Measurements from ENCODE around the gene ORC2.
A peak's percentile ranks its signal among the peaks of the same experiment; 100 is the strongest.

The ORC2 gene

DNA sequence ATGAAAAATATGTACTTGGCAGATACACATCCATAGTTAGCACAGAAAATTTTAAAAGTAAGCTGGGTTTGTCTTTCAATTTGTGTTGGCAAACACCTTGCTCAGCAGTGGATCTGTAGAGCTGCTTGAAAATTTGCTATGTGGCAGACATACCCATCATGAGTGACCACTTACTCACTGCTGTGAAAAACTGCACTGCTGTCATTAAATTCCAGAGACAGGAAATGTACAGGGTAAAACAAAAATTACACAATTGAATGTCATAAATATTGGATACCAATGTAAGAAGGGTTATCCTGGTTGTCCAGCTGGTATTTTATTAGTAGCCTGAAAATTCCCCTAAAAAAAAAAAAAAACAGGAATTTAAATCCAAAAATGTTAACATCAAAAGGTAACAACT, 49.8 kb downstream of the ORC2 start:
- no peaks in the 10 kb centered on the region for H3K27me3 ChIP-seq (replicated peaks in 2 of 5; ENCODE audit: control insufficient read depth in 4 of 5, insufficient read depth in 5 of 5, low read length in 4 of 5)
- no peaks in the 10 kb centered on the region for H3K9me3 ChIP-seq (ENCODE audit: control extremely low read depth in 1 of 5, control insufficient read depth in 4 of 5, insufficient read depth in 2 of 5, low read depth in 1 of 5, low read length in 4 of 5)
- CTCF ChIA-PET: interaction anchor here (1.2 to 2.2 kb wide), 4 partner anchors 8 to 245 kb away, joined by 3 to 8 read pairs (median 4); no protein-coding TSS in a partner anchor
- H3K4me3 ChIP-seq (ENCODE audit: control insufficient read depth in 1 of 7, extremely low read depth in 1 of 7, insufficient read depth in 4 of 7, low read depth in 2 of 7, low read length in 6 of 7): no peak overlapping the region
- DNase-seq: no peak
- POLR2A ChIA-PET: no interaction called here
- H3K4me1 ChIP-seq (ENCODE audit: control extremely low read depth in 1 of 4, control insufficient read depth in 4 of 4, insufficient read depth in 4 of 4, low read length in 3 of 4): no peaks in the 10 kb centered on the region
- no peak overlapping the region for H3K27ac ChIP-seq (ENCODE audit: insufficient read depth in 1 of 2, low read depth in 1 of 2, low read length in 2 of 2, poor library complexity in 1 of 2, severe bottlenecking in 2 of 2)
- H3K36me3 ChIP-seq (ENCODE audit: control insufficient read depth in 4 of 4, insufficient read depth in 4 of 4, low read length in 3 of 4): peaks cover 12 to 69% (median 55%) of the 10 kb centered on the region in 4 experiments

DNA sequence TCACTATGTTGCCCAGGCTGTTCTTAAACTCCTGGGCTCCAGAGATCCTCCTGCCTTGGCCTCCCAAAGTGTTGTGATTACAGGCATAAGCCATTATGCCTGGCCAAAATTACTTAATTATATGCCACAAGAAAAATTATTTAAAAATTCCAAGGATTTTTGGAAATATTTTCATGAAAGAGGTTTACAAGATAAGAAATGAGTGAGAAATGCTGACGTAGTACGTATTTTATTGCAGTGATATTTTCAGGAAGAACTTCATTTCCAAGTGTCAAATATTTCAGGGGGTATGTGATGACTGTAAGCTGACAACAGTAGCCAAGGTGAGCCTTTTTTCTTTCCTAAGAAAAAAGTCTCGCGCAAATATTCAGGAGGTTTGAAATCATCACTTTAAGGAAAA, 53.5 kb downstream of the ORC2 start:
- ChIA-PET POLR2A (no interaction called here), CTCF (interaction anchor here (0.7 kb wide), 1 partner anchor 43 kb away, joined by 3 read pairs; no protein-coding TSS in a partner anchor)
- no peaks in the 10 kb centered on the region for H3K27me3 ChIP-seq (replicated peaks in 2 of 5; ENCODE audit: control insufficient read depth in 4 of 5, insufficient read depth in 5 of 5, low read length in 4 of 5)
- DNase-seq: no peak
- peaks cover 0 to 2% (median 0%) of the 10 kb centered on the region in 4 experiments for H3K4me1 ChIP-seq (ENCODE audit: control extremely low read depth in 1 of 4, control insufficient read depth in 4 of 4, insufficient read depth in 4 of 4, low read length in 3 of 4)
- no peaks in the 10 kb centered on the region for H3K9me3 ChIP-seq (ENCODE audit: control extremely low read depth in 1 of 5, control insufficient read depth in 4 of 5, insufficient read depth in 2 of 5, low read depth in 1 of 5, low read length in 4 of 5)
- no peak overlapping the region for H3K27ac ChIP-seq (ENCODE audit: insufficient read depth in 1 of 2, low read depth in 1 of 2, low read length in 2 of 2, poor library complexity in 1 of 2, severe bottlenecking in 2 of 2)
- 100% methylated on average over 3 of the region's 4 CpGs for WGBS (ENCODE audit: insufficient coverage)
- H3K36me3 ChIP-seq (ENCODE audit: control insufficient read depth in 4 of 4, insufficient read depth in 4 of 4, low read length in 3 of 4): peaks cover 9 to 60% (median 43%) of the 10 kb centered on the region in 4 experiments
- H3K4me3 ChIP-seq (ENCODE audit: control insufficient read depth in 1 of 7, extremely low read depth in 1 of 7, insufficient read depth in 4 of 7, low read depth in 2 of 7, low read length in 6 of 7): no peak overlapping the region

DNA sequence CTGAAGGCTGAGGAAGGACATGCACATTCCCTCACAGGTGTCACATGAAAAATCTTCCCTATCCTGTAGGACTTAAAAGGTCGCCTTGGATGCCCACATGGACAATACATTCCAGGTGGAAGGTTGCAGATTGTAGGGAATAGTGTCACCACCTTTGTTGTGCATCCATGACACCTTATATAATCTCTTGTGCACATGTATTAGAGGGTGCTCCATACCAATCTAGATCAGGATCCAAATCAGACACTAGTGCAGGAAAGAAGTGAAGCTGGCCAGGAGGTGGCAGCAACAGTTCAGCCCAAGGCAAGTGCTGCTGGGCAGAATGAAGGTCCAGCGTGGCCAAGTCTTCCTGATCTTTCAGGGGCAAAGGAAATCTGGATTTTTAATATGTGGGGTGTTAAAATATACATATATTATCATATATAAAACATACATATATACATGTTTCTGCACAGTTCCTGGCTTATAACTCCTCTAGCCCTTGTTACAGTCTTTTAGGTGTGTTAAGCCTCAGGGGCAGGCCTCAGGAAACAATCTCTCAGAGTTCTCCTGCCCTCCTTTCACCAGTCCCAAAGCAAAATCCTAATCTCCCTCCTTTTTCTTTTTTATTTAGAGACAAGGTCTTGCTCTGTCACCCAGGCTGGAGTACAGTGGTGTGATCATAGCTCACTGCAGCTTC, 57.7 kb downstream of the ORC2 start:
- Histone ChIP-seq H3K4me3 (ENCODE audit: control insufficient read depth in 1 of 7, extremely low read depth in 1 of 7, insufficient read depth in 4 of 7, low read depth in 2 of 7, low read length in 6 of 7) (no peak overlapping the region), H3K27ac (ENCODE audit: insufficient read depth in 1 of 2, low read depth in 1 of 2, low read length in 2 of 2, poor library complexity in 1 of 2, severe bottlenecking in 2 of 2) (peak overlapping the region in 1 of 2 experiments; percentile 25), H3K27me3 (replicated peaks in 2 of 5; ENCODE audit: control insufficient read depth in 4 of 5, insufficient read depth in 5 of 5, low read length in 4 of 5) (no peaks in the 10 kb centered on the region), H3K4me1 (ENCODE audit: control extremely low read depth in 1 of 4, control insufficient read depth in 4 of 4, insufficient read depth in 4 of 4, low read length in 3 of 4) (peaks cover 0 to 4% (median 0%) of the 10 kb centered on the region in 4 experiments), H3K9me3 (ENCODE audit: control extremely low read depth in 1 of 5, control insufficient read depth in 4 of 5, insufficient read depth in 2 of 5, low read depth in 1 of 5, low read length in 4 of 5) (no peaks in the 10 kb centered on the region), H3K36me3 (ENCODE audit: control insufficient read depth in 4 of 4, insufficient read depth in 4 of 4, low read length in 3 of 4) (peaks cover 3 to 50% (median 29%) of the 10 kb centered on the region in 4 experiments)
- ChIA-PET POLR2A (no interaction called here), CTCF (interaction anchor here (0.8 to 6.4 kb wide), 32 partner anchors 9 to 327 kb away, joined by 3 to 60 read pairs (median 4); partner anchors contain the start of genes CASP10, CFLAR, NIF3L1 and PPIL3)
- whole genome bisulfite sequencing (ENCODE audit: insufficient coverage): no CpG with 5 or more reads among the region's 2 CpGs
- DNase-seq: peak; percentile 70 to 77 (median 72)

DNA sequence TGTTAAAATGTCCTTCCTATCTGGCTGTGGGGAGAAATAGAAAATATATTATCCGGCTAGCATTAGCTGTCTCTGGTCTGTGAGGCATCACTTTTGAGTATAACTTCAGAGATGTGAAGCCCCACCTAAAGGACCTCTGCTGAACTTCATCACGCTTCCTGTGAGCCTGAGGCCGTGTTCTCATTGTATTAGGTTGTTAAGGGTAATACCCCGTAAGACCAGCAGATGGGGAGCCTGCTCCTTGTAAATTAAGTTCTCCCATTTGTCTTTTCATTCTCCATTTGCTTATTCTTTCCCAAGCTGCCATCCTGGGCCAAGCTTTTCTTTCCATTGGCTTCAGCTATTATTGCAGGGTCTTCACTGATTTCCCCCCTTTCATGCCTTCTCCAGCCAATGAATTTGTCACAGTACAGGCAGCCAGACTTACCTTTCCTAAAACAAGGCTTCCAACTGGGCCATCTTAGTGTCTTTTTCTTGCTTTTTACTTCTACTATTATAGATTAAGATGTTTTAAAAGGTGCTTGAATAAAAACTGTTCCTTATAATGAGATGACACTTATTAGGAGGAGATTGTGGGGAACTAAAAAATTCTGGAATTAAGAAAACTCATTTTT, 61.9 kb downstream of the ORC2 start:
- CTCF ChIA-PET: interaction anchor here (0.8 to 1.6 kb wide), 20 partner anchors 10 to 331 kb away, joined by 3 to 9 read pairs (median 4); partner anchors contain the start of genes NIF3L1 and ORC2
- POLR2A ChIA-PET: interaction anchor here (0.6 to 1.6 kb wide), 2 partner anchors 12 to 276 kb away, joined by 4 read pairs; partner anchors contain the start of gene NIF3L1
- peak; percentile 92 to 96 (median 94) for DNase-seq
- H3K9me3 ChIP-seq (ENCODE audit: control extremely low read depth in 1 of 5, control insufficient read depth in 4 of 5, insufficient read depth in 2 of 5, low read depth in 1 of 5, low read length in 4 of 5): no peaks in the 10 kb centered on the region
- H3K27me3 ChIP-seq (replicated peaks in 2 of 5; ENCODE audit: control insufficient read depth in 4 of 5, insufficient read depth in 5 of 5, low read length in 4 of 5): no peaks in the 10 kb centered on the region
- H3K4me1 ChIP-seq (ENCODE audit: control extremely low read depth in 1 of 4, control insufficient read depth in 4 of 4, insufficient read depth in 4 of 4, low read length in 3 of 4): peaks cover 0 to 4% (median 0%) of the 10 kb centered on the region in 4 experiments
- H3K27ac ChIP-seq (ENCODE audit: insufficient read depth in 1 of 2, low read depth in 1 of 2, low read length in 2 of 2, poor library complexity in 1 of 2, severe bottlenecking in 2 of 2): no peak overlapping the region
- WGBS (ENCODE audit: insufficient coverage): 5% methylated on average over 4 of the region's 4 CpGs
- H3K36me3 ChIP-seq (ENCODE audit: control insufficient read depth in 4 of 4, insufficient read depth in 4 of 4, low read length in 3 of 4): peaks cover 22 to 59% (median 40%) of the 10 kb centered on the region in 4 experiments
- H3K4me3 ChIP-seq (ENCODE audit: control insufficient read depth in 1 of 7, extremely low read depth in 1 of 7, insufficient read depth in 4 of 7, low read depth in 2 of 7, low read length in 6 of 7): no peak overlapping the region

DNA sequence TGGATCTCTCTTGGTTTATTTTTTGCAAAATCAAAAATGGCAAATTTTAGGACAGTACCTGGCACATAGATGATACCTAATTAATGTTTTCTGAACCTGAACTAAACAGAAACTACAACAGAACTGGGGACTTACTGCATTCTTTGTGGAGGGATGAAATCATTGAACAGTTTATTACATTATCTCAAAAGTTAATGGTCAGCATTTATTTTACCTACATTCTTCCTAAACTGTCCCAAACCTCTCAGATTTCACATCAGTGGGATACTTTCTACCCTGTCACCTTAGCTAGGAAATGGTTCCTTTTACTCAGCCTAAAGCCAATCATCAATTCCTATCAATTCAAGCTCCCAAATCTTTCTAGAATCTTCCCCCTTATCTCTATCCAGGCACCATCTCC, 64.0 kb downstream of the ORC2 start:
- Histone ChIP-seq H3K27me3 (replicated peaks in 2 of 5; ENCODE audit: control insufficient read depth in 4 of 5, insufficient read depth in 5 of 5, low read length in 4 of 5) (no peaks in the 10 kb centered on the region), H3K9me3 (ENCODE audit: control extremely low read depth in 1 of 5, control insufficient read depth in 4 of 5, insufficient read depth in 2 of 5, low read depth in 1 of 5, low read length in 4 of 5) (no peaks in the 10 kb centered on the region), H3K4me1 (ENCODE audit: control extremely low read depth in 1 of 4, control insufficient read depth in 4 of 4, insufficient read depth in 4 of 4, low read length in 3 of 4) (peaks cover 0 to 3% (median 0%) of the 10 kb centered on the region in 4 experiments), H3K4me3 (ENCODE audit: control insufficient read depth in 1 of 7, extremely low read depth in 1 of 7, insufficient read depth in 4 of 7, low read depth in 2 of 7, low read length in 6 of 7) (no peak overlapping the region), H3K36me3 (ENCODE audit: control insufficient read depth in 4 of 4, insufficient read depth in 4 of 4, low read length in 3 of 4) (peaks cover 22 to 71% (median 47%) of the 10 kb centered on the region in 4 experiments), H3K27ac (ENCODE audit: insufficient read depth in 1 of 2, low read depth in 1 of 2, low read length in 2 of 2, poor library complexity in 1 of 2, severe bottlenecking in 2 of 2) (no peak overlapping the region)
- CTCF ChIA-PET: no interaction called here
- POLR2A ChIA-PET: no interaction called here
- DNase-seq: no peak

DNA sequence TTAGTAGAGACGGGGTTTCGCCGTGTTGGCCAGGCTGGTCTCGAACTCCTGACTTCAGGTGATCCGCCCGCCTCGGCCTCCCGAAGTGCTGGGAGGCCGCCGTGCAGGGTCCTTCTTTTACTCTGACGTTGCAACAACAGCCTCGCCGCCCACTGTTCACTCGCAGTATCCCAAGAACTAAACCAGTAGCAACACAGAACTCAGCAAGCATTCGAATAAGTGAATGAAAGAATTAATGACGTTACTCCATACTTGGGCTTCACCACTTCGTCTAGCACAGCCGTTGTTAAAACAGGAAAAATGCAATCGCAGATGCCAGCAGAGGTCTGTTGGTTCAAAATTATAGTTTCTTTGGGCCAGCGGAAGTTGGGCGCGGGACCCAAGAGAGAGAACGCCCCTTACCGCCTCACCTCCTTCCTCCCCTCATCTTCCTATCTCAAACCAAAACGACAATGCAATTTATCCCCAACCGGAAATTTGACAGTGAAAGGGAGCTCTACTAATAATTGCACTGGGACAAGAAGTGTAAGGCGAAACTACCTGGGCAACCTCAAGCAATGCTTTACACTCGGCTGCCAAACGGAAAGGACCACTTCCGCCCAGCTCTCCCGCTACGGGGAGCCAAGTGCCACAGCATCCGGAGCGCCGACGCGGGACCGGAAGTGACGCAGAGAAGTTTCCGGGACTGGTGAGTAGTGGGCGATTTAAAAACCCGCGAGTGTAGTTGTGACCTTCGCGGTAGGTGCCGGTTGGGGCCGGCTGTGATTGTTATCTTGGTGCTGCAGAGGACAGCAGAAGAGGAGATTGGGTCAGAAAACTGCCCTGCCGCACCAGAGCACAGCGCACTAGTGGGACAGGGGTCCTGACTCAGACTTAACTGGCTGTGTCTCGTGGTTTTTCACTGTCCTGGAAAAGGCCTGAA, 74.5 kb downstream of the ORC2 start, which contains the start of the genes NIF3L1 and PPIL3:
Gene NIF3L1, plus strand, starts transcription at position 668 of the 922 bp plus-strand sequence. CDS start 2,573 bp downstream, outside the sequence.
Gene PPIL3, minus strand, starts transcription at position 374 of the 922 bp plus-strand sequence. CDS start 1,462 bp downstream, outside the sequence.
- H3K36me3 ChIP-seq (ENCODE audit: control insufficient read depth in 4 of 4, insufficient read depth in 4 of 4, low read length in 3 of 4): peaks cover 10 to 22% (median 15%) of the 10 kb centered on the region in 4 experiments
- DNase-seq: peak; percentile 99
- H3K27me3 ChIP-seq (replicated peaks in 2 of 5; ENCODE audit: control insufficient read depth in 4 of 5, insufficient read depth in 5 of 5, low read length in 4 of 5): no peaks in the 10 kb centered on the region
- CTCF ChIA-PET: interaction anchor here (0.6 to 1.8 kb wide), 9 partner anchors 12 to 377 kb away, joined by 3 to 9 read pairs (median 3); partner anchors contain the start of genes CLK1, HYCC2 and NDUFB3
- peak within 1 kb of the TSS; percentile 75 to 99 (median 82) for H3K4me3 ChIP-seq (ENCODE audit: control insufficient read depth in 1 of 7, extremely low read depth in 1 of 7, insufficient read depth in 4 of 7, low read depth in 2 of 7, low read length in 6 of 7)
- no peaks in the 10 kb centered on the region for H3K9me3 ChIP-seq (ENCODE audit: control extremely low read depth in 1 of 5, control insufficient read depth in 4 of 5, insufficient read depth in 2 of 5, low read depth in 1 of 5, low read length in 4 of 5)
- POLR2A ChIA-PET: interaction anchor here (0.8 to 1.7 kb wide), 6 partner anchors 12 to 269 kb away, joined by 3 to 19 read pairs (median 4); partner anchors contain the start of gene CLK1
- H3K4me1 ChIP-seq (ENCODE audit: control extremely low read depth in 1 of 4, control insufficient read depth in 4 of 4, insufficient read depth in 4 of 4, low read length in 3 of 4): peaks cover 10 to 26% (median 20%) of the 10 kb centered on the region in 4 experiments
- 0% methylated on average over 32 of the region's 50 CpGs for WGBS (ENCODE audit: insufficient coverage)
- peak within 1 kb of the TSS; percentile 93 to 96 for H3K27ac ChIP-seq (ENCODE audit: insufficient read depth in 1 of 2, low read depth in 1 of 2, low read length in 2 of 2, poor library complexity in 1 of 2, severe bottlenecking in 2 of 2)
